Memory B cell (primary cell): Measurements from ENCODE around the gene LYVE1.
A peak's percentile ranks its signal among the peaks of the same experiment; 100 is the strongest.
"Not testable (repeated sequence)": the region's sequence is repeated elsewhere in the genome, so short reads cannot be mapped to it uniquely, and the experiment has no call there.

Source experiments
- ATAC-seq: fragments of 150-1000 bp; cut with Tn5 transposase; 2 replicates; pipeline ENCODE4 v1.10.0; 2021; ENCODE audit warnings: low read depth, mild to moderate bottlenecking, moderate library complexity
- DNase-seq, 2 donors: peaks; one replicate each; pipeline ENCODE4 v3.0.0; 2022; ENCODE audit warnings: low spot score in 2 of 2
- H3K27ac Mint-ChIP-seq: one replicate; pipeline ENCODE4 v1.8.0; 2022; ENCODE audit warnings: mild to moderate bottlenecking, moderate library complexity, mixed read lengths
- H3K27me3 Mint-ChIP-seq: one replicate; pipeline ENCODE4 v1.8.0; 2022; ENCODE audit warnings: mixed read lengths
- H3K36me3 Mint-ChIP-seq: one replicate; pipeline ENCODE4 v1.8.0; 2022; ENCODE audit warnings: mild to moderate bottlenecking, mixed read lengths
- H3K4me1 Mint-ChIP-seq: one replicate; pipeline ENCODE4 v1.8.0; 2022; ENCODE audit warnings: mixed read lengths
- H3K4me3 Mint-ChIP-seq: one replicate; pipeline ENCODE4 v1.8.0; 2022; ENCODE audit warnings: mild to moderate bottlenecking, moderate library complexity, mixed read lengths
- H3K9me3 Mint-ChIP-seq: one replicate; pipeline ENCODE4 v1.8.0; 2022; ENCODE audit warnings: mixed read lengths

LYVE1 gene

DNA sequence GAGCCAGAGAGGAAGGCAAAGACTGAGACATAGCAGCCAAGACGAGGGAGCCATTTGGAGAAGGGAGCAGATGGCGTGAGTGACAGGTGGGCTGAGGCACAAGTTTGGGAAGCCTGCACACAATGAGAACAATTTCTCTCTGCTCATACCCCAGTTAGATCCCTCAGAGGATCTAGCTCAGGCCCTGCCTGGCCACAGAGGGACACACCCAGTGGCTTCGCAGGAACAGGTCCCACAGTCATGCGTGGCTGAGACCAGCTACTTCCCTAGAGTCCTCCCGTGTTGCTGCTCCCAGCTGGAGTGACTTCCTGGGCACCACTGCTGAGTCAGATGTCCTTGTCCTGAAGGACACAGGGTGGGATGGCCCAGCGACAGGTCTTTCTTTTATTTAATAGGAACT is 33.4 kb upstream of the LYVE1 start:
- peaks cover 59% of the 10 kb centered on the region for H3K4me1 Mint-ChIP-seq
- peaks cover 9% of the 10 kb centered on the region for H3K36me3 Mint-ChIP-seq
- no peak overlapping the region for H3K4me3 Mint-ChIP-seq
- H3K27ac Mint-ChIP-seq = peak overlapping the region; percentile 6
- ATAC-seq (no peak), DNase-seq (no peak)
- no peaks in the 10 kb centered on the region for H3K9me3 Mint-ChIP-seq
- H3K27me3 Mint-ChIP-seq = no peaks in the 10 kb centered on the region

DNA sequence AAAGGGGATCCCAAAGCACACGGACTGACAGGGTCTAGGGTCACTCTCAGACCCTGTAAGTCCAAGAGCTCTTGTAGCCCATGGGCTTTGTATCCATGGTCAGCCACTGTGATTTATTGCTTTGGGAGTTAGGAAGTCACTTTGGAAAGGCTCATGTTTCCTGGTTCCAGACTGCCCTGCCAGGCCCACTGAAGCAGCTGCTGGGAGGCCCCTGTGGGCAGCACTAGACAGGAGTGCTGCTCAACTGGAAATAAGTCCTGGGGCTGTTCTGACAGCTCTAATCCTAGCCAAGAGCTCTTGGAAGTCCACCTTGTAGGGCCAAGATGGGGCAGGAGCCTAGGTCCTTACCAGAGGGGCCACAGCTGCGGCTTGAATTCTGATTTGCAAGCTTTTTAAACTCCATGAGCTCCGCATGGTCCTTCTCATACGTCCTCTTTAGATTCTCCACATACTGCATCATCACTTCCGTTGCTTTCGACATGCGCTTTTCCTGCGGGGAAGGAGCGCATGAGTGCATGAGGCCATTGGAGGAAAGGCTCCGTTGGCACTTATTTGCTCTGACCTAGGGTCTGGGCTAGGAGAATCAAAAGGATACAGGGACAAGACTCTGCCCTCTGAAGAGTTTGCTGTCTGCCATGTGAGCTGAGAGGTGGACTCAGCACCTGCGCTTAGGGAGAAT is 32.2 kb upstream of the LYVE1 start:
- peaks cover 54% of the 10 kb centered on the region for H3K4me1 Mint-ChIP-seq
- peaks cover 4% of the 10 kb centered on the region for H3K9me3 Mint-ChIP-seq
- H3K27ac Mint-ChIP-seq = no peak overlapping the region
- H3K36me3 Mint-ChIP-seq = peaks cover 17% of the 10 kb centered on the region
- ATAC-seq (no peak), DNase-seq (no peak)
- no peaks in the 10 kb centered on the region for H3K27me3 Mint-ChIP-seq
- no peak overlapping the region for H3K4me3 Mint-ChIP-seq

DNA sequence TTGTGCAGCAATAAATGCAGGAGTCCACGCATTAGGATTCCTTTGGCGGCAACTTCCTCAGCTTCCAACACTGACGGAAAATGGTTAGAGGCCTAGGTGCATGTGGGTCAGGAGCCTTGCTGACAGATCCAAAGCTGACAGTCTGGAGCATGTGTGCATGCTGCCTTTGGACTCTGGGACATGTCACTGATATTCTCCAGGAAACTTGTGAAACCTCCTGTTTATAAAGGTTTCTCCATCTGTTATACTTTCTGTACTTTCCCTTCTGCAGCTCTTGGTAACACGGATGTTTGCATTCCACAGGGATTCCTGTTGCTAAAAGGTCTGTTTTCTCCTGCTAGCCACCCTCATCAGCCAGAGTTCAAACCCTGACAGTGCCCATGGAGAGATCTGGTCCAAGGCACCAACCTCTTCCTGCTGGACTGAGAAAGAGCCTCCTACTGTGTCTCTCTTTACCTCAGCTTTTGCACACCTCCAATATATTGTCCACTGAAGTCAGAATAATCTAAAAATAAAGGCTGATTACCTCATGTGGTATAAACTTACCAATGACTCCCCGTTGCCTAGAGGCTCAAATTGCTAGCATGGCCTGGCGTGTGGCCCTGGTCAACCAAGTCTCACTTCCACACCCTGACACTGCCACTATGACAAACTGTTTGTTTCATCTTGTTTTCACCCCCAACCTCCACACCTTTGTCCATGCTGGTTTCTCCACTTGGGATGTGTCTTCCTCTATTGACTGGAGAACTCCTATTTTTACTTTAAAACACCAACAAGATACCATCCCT is 31.1 kb upstream of the LYVE1 start:
- Mint-ChIP-seq H3K9me3 (peaks cover 5% of the 10 kb centered on the region), H3K4me1 (peaks cover 47% of the 10 kb centered on the region), H3K27ac (no peak overlapping the region), H3K36me3 (peaks cover 21% of the 10 kb centered on the region), H3K27me3 (no peaks in the 10 kb centered on the region), H3K4me3 (no peak overlapping the region)
- ATAC-seq (no peak), DNase-seq (no peak)

DNA sequence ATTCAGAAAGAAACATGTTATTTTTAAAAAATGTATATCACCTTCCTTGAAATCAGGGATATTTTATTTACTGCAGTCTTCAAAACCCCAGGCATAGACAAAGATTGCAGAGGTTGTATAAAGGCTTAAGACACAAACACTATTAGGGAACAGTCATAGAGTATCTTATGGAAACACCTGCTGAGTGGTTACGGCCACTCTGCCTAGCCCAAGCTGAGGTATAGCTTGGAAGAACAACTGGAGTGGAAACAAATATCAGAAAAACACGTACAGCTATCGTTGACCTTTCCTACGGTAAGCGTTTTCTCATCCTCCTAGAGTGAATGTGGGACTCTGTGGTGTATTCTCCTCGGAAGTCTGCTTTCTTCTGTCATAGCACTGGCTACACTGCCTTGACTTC is 30.4 kb upstream of the LYVE1 start:
- Mint-ChIP-seq H3K36me3 (peaks cover 21% of the 10 kb centered on the region), H3K27me3 (no peaks in the 10 kb centered on the region), H3K9me3 (peaks cover 5% of the 10 kb centered on the region), H3K4me1 (peaks cover 45% of the 10 kb centered on the region), H3K27ac (no peak overlapping the region), H3K4me3 (no peak overlapping the region)
- no peak for ATAC-seq
- no peak for DNase-seq

DNA sequence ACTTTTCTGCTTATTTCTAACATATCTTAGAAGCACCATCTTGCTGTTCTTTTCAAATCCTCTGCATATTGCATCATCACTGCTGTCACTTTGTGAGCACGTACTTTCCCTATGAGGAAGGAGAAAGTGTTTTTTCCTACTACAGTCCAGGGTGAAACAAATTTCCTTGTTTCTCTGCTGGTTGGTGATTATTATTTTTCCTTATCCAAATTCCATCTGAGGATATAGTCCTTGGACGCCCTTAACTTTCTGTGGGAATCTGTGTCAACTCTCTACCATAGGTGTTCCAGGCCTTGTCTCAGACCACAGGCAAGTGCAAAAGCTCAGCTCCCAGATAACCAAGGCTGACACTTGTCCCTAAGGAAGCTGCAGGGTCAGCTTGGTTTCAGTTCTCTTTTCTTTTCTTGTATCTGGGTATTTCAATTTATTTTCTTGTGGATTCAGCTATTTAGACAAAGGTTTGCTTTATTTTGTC is 29.4 kb upstream of the LYVE1 start:
- no peak overlapping the region for H3K4me3 Mint-ChIP-seq
- H3K9me3 Mint-ChIP-seq = peaks cover 5% of the 10 kb centered on the region
- no peaks in the 10 kb centered on the region for H3K27me3 Mint-ChIP-seq
- peaks cover 21% of the 10 kb centered on the region for H3K36me3 Mint-ChIP-seq
- ATAC-seq (no peak), DNase-seq (no peak)
- H3K4me1 Mint-ChIP-seq = peaks cover 50% of the 10 kb centered on the region
- no peak overlapping the region for H3K27ac Mint-ChIP-seq

DNA sequence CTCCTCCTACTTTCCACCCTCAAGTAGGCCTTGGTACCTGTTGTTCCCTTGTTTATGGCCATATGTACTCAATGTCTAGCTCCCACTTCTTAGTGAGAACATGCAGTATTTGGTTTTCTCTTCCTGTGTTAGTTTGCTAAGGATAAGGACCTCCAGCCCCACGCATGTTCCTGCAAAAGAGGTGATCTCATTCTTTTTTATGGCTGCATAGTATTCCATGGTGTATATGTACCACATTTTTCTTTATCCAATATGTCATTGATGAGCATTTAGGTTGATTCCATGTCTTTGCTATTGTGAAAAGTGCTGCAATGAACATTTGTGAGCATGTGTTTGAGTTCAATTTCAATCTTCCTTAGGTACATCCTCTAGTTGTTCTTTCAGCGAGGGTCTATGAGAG is 27.4 kb upstream of the LYVE1 start:
- not testable (repeated sequence) for H3K4me3 Mint-ChIP-seq, H3K9me3 Mint-ChIP-seq, DNase-seq, H3K27ac Mint-ChIP-seq, H3K27me3 Mint-ChIP-seq, ATAC-seq
- H3K36me3 Mint-ChIP-seq = peaks cover 24% of the 10 kb centered on the region
- H3K4me1 Mint-ChIP-seq = peaks cover 36% of the 10 kb centered on the region

DNA sequence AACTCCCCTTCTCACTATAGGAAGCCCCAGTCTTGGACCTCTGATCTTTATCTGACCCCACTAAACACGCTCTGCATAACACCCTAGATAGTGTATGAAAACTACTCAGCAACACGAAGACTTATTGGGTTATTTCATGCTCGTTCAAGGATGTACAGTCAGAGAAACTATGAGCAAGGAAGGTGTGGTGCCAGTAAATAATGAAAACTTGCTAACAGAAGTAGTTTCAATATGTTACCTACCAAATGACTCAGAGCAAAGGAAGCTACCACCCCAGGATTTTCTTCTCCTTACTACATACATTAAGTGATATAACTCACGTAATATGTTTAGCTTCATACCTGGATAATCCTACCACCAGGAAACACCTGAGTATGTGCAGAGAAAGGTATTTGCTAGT is 25.9 kb upstream of the LYVE1 start:
- Mint-ChIP-seq H3K27me3 (no peaks in the 10 kb centered on the region), H3K9me3 (peaks cover 5% of the 10 kb centered on the region), H3K4me1 (peaks cover 39% of the 10 kb centered on the region), H3K4me3 (no peak overlapping the region), H3K27ac (no peak overlapping the region), H3K36me3 (peaks cover 24% of the 10 kb centered on the region)
- DNase-seq (no peak), ATAC-seq (no peak)

DNA sequence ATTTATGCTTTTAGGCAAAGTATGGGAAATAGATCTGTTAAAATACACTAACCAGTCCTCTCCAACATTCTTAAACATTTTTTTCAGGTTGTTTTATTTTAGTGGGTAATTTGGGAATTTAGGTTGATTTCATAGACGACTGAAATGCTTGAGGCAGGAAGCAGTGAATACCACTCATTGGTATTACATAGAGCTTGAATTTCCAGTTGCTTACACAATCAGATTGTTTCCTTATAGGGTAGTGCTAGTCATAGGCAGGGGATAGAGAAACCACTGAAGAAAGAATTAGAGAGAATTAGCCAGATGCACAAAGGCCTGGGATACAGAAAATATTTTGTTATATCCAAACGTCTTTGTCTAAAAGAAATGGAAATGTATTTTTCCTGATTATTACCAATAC is 23.9 kb upstream of the LYVE1 start:
- Mint-ChIP-seq H3K4me1 (peaks cover 38% of the 10 kb centered on the region), H3K4me3 (no peak overlapping the region), H3K9me3 (peaks cover 5% of the 10 kb centered on the region), H3K36me3 (peaks cover 33% of the 10 kb centered on the region), H3K27ac (no peak overlapping the region), H3K27me3 (no peaks in the 10 kb centered on the region)
- ATAC-seq = no peak
- DNase-seq = no peak

DNA sequence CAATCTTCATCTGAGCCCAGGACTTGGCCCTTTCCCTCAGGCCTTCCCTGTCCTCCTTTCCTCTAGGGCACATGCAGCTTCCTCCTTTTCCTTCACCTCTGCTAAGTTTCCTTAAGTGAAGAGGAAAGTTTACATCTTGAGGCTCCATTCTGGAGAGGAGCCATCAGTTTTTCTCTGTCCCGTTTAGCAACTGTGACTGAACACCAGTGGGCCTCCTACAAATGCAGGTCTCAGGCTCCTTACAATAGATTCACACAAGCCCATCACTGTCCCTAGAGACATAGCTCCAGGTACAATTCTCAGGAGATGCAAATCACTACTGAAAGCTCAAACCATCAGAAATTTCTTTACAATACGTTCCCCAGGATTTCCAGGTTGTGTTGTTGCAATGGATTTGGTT is 23.3 kb upstream of the LYVE1 start:
- Mint-ChIP-seq H3K27ac (no peak overlapping the region), H3K4me1 (peaks cover 36% of the 10 kb centered on the region), H3K27me3 (no peaks in the 10 kb centered on the region), H3K36me3 (peaks cover 33% of the 10 kb centered on the region), H3K4me3 (no peak overlapping the region), H3K9me3 (peaks cover 5% of the 10 kb centered on the region)
- no peak for ATAC-seq
- DNase-seq = no peak

DNA sequence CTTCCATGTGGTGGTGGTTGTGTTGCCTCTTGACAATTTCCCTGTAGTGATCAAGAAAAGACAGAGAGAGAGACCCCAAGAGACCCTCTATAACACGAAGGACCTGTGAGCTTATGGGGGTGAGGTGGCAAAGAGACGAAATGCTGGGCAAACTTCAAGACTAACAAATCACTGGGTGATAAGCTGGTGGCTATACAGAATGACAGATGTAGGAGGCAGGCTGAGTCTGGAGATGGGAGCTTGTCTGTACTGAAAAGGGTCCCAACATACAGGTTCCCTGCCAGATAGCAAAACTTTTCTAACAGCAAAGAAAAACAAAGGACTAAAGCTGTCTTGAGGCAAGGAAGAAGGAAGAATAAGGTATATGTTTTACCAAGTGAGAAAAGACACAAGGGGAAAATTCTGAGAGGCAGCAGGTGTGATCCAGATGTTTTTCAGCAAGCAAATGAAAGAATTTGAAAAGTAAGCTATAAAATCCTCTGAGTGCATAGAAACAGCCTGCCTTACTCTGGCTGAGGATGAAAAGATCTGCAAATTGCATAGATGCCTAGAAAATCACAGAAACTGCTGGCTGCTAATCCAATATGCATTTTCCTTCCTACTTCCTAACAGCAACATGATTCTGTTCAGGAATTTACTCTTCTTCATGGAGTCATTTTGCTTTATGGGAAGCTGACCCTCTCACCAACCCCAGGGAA is 21.9 kb upstream of the LYVE1 start:
- no peaks in the 10 kb centered on the region for H3K9me3 Mint-ChIP-seq
- H3K36me3 Mint-ChIP-seq = peaks cover 22% of the 10 kb centered on the region
- no peak overlapping the region for H3K4me3 Mint-ChIP-seq

DNA sequence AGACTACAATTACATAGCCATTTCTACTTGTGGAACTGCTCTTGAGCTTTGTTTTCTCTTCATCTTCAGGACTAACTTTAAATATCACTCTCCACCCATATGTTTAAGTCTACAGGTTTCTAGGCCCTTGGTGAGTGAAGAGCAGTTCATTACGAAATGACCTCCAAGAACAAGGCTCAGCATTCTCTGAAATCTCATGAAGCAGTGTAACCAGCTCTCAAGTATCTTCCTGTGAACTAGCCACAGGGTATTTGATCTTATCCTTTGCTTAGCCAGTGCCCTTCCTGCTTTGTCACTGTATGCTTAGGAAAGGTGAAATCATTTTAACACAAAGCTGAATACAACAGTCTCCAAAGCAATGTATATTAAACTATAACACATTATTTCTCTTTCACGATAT is 20.4 kb upstream of the LYVE1 start:
- Mint-ChIP-seq H3K36me3 (peaks cover 21% of the 10 kb centered on the region), H3K9me3 (no peaks in the 10 kb centered on the region)
- no peak for DNase-seq

More for the DNA sequence above, 21.9 kb upstream of the LYVE1 start:
- DNase-seq (no peak), ATAC-seq (no peak)
- Mint-ChIP-seq H3K27me3 (no peaks in the 10 kb centered on the region), H3K27ac (peak overlapping the region; percentile 60), H3K4me1 (peaks cover 32% of the 10 kb centered on the region)

DNA sequence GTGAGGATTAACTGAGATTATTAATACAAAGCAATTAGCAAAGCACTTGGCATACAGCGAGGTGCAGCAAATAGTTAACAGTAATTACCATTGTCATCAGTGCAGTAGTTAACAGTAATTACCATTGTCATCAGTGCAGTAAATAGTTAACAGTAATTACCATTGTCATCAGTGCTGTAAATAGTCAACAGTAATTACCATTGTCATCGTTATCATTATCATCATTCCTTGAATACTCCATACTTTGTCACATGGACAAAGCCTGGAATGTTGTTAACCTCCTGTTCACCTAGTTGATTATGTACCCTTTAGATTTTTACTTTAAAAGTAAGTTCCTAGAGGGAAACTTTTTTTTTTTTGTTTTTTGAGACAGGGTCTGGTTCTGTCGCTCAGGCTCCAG is 19.5 kb upstream of the LYVE1 start:
- Mint-ChIP-seq H3K27ac (peak overlapping the region; percentile 10), H3K4me1 (peaks cover 37% of the 10 kb centered on the region), H3K9me3 (no peaks in the 10 kb centered on the region), H3K27me3 (no peaks in the 10 kb centered on the region), H3K36me3 (peaks cover 23% of the 10 kb centered on the region), H3K4me3 (no peak overlapping the region)
- no peak for DNase-seq
- no peak for ATAC-seq

More for the DNA sequence above, 20.4 kb upstream of the LYVE1 start:
- Mint-ChIP-seq H3K4me1 (peaks cover 34% of the 10 kb centered on the region), H3K4me3 (no peak overlapping the region), H3K27me3 (no peaks in the 10 kb centered on the region), H3K27ac (no peak overlapping the region)
- ATAC-seq = no peak

DNA sequence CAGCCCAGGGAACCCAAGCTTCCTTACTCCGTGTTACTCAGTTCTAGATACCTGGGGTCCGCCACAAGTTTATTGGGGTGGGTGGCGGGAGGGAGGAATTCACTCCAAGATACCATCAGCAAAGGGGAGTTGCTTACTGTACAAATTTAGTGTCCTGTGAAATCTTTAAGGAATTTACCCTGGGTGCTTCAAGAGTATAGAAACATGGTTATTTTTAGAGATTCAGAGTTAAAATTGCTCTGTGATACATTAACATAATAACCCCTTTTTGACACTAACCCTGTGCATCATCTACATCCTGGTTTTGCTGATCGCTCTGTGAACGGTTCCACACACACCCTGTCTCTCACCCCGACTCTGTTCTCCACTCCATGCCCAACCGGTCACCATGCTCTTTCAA is 18.9 kb upstream of the LYVE1 start:
- Mint-ChIP-seq H3K4me3 (no peak overlapping the region), H3K27me3 (no peaks in the 10 kb centered on the region), H3K9me3 (no peaks in the 10 kb centered on the region), H3K36me3 (peaks cover 23% of the 10 kb centered on the region), H3K4me1 (peaks cover 42% of the 10 kb centered on the region), H3K27ac (peak overlapping the region; percentile 10)
- DNase-seq (no peak), ATAC-seq (no peak)

DNA sequence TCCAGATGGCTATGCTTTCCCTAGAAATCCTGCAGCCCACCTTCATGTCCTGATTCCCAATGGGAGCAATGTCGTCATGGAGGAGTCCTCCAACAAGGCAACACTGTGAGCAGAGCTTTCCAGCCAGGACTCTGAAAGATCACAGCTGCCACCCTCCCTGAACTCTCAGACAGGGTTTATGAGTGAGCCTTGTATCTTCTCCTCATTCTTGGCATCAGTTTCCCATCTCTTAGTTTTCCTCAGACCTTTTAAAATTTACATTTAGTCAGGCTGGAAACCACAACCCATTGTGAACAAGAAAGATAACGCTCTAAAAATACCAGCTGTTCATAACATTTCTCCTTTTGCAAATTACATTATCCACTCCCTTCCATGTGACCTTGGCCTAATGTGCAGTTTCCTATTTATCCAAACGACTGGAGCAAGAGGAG is 15.6 kb upstream of the LYVE1 start:
- DNase-seq = no peak
- Mint-ChIP-seq H3K4me1 (peaks cover 53% of the 10 kb centered on the region), H3K4me3 (no peak overlapping the region), H3K9me3 (no peaks in the 10 kb centered on the region), H3K36me3 (peaks cover 12% of the 10 kb centered on the region), H3K27ac (peak overlapping the region; percentile 2), H3K27me3 (no peaks in the 10 kb centered on the region)
- ATAC-seq = no peak
